CD4-positive, alpha-beta T cell (primary cell): Measurements from ENCODE around the gene MPPED2. TPM values are rescaled to one million over a fixed set of nuclear protein-coding genes. Genes with fewer than 3 reads are reported as not detected.

Experiments
- ATAC-seq: fragments of 200-7000 bp; cut with Tn5 transposase; one replicate; pipeline ENCODE4 v1.10.0; 2022; ENCODE audit warnings: mild to moderate bottlenecking; ENCODE audit not compliant: poor library complexity
- CTCF ChIA-PET: fragments of 350-600 bp; sonication (Branson Sonifier 250); formaldehyde crosslinking; loops from one replicate; lab custom pipeline; 2021; ENCODE audit warnings: antibody characterized with exemption, inconsistent platforms; lab: Charles Lee
- POLR2A ChIA-PET: fragments of 350-600 bp; sonication (Branson Sonifier 250); formaldehyde crosslinking; loops from one replicate; lab custom pipeline; 2021; ENCODE audit warnings: antibody characterized with exemption, inconsistent platforms; lab: Charles Lee
- DNase-seq, 14 experiments: peaks; one replicate each; pipeline ENCODE4 v3.0.0-alpha.2; 2013 to 2020; ENCODE audit warnings: mixed read lengths in 2 of 14
- H3K27ac ChIP-seq, 2 donors: one replicate each; pipeline versions ENCODE4 v1.5.1 to v1.7.0; 2013; ENCODE audit warnings: low read length in 2 of 2, low read depth in 1 of 2, mild to moderate bottlenecking in 1 of 2
- H3K27me3 ChIP-seq, 2 experiments: 1 replicate in 1 of 2; 2 replicates in 1 of 2; pipeline versions ENCODE4 v1.6.1 to v1.7.0; 2013; ENCODE audit warnings: low read length in 2 of 2, control low read depth in 1 of 2, mild to moderate bottlenecking in 1 of 2, moderate library complexity in 1 of 2; ENCODE audit not compliant: insufficient read depth in 2 of 2, control insufficient read depth in 1 of 2
- H3K36me3 ChIP-seq: one replicate; pipeline ENCODE4 v1.6.1; 2013; ENCODE audit warnings: low read length, control low read depth; ENCODE audit not compliant: insufficient read depth
- H3K4me1 ChIP-seq: one replicate; pipeline ENCODE4 v1.6.1; 2013; ENCODE audit warnings: low read length, control low read depth; ENCODE audit not compliant: insufficient read depth
- H3K4me3 ChIP-seq: one replicate; pipeline ENCODE4 v1.5.1; 2013; ENCODE audit warnings: mild to moderate bottlenecking, low read length, moderate library complexity
- H3K9me3 ChIP-seq, 2 experiments: 1 replicate in 1 of 2; 2 replicates in 1 of 2; pipeline versions ENCODE4 v1.6.1 to v1.7.0; 2013; ENCODE audit warnings: low read length in 2 of 2, mild to moderate bottlenecking in 2 of 2, control low read depth in 1 of 2, moderate library complexity in 1 of 2; ENCODE audit not compliant: control insufficient read depth in 1 of 2, insufficient read depth in 1 of 2
- H3K27ac Mint-ChIP-seq: one replicate; pipeline ENCODE4 v1.8.0; 2020; ENCODE audit warnings: mixed read lengths
- H3K27me3 Mint-ChIP-seq: one replicate; pipeline ENCODE4 v1.8.0; 2021; ENCODE audit warnings: mixed read lengths
- H3K36me3 Mint-ChIP-seq: one replicate; pipeline ENCODE4 v1.8.0; 2021; ENCODE audit warnings: low read depth, mixed read lengths
- H3K4me1 Mint-ChIP-seq: one replicate; pipeline ENCODE4 v1.8.0; 2021; ENCODE audit warnings: low read depth, mixed read lengths
- H3K4me3 Mint-ChIP-seq: one replicate; pipeline ENCODE4 v1.8.0; 2020; ENCODE audit warnings: mild to moderate bottlenecking, mixed read lengths
- H3K9me3 Mint-ChIP-seq: one replicate; pipeline ENCODE4 v1.8.0; 2020; ENCODE audit warnings: mixed read lengths
- intact Hi-C, 2 experiments: fragments of 100-400 bp; cut with DNase I in 1 of 2; cut with micrococcal nuclease in 1 of 2; formaldehyde crosslinking; loops; one replicate each; pipeline versions ENCODE4 v1.15.1 to v1.9.0; 2023 to 2025; cut with DNase I, micrococcal nuclease
- total RNA-seq, 174 experiments: library from RNA in 2 of 174; stranded (reverse) in 2 of 174; gene quantifications; one replicate each; pipeline ENCODE4 v1.2.3 and lab custom pipeline; 2021 to 2026
- TF ChIP-seq, protein P1 (sequence below): fragments of 200-600 bp; IDR thresholded peaks from one replicate; pipeline ENCODE4 v1.8.0; 2022; ENCODE audit warnings: antibody characterized with exemption, mild to moderate bottlenecking

MPPED2 gene
- total RNA-seq, 2 experiments from 2014 or later: 0.96 to 1.7 TPM

DNA sequence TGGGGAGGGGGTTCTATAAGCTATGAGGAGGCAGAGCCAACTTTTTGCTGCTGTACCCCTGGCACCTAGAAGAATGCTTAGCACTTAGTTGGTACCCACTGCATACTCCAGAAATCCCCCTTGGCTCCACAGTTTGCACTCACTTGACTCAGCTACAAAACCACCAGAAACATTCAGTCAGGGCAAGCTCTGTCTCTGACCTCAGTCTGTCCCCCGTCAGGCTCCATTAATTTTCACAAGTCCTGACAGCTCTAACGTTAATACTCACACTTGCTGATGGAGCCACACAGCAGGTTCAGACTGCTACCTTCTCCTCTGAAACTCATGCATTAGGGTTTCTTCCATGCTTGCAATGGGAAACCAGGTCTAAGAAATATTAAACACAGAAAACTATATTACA lies 81.7 kb downstream of the MPPED2 start:
- H3K27ac Mint-ChIP-seq: no peak overlapping the region
- H3K9me3 Mint-ChIP-seq: no peaks in the 10 kb centered on the region
- H3K36me3 Mint-ChIP-seq: no peaks in the 10 kb centered on the region
- TF ChIP-seq, protein P1, sequence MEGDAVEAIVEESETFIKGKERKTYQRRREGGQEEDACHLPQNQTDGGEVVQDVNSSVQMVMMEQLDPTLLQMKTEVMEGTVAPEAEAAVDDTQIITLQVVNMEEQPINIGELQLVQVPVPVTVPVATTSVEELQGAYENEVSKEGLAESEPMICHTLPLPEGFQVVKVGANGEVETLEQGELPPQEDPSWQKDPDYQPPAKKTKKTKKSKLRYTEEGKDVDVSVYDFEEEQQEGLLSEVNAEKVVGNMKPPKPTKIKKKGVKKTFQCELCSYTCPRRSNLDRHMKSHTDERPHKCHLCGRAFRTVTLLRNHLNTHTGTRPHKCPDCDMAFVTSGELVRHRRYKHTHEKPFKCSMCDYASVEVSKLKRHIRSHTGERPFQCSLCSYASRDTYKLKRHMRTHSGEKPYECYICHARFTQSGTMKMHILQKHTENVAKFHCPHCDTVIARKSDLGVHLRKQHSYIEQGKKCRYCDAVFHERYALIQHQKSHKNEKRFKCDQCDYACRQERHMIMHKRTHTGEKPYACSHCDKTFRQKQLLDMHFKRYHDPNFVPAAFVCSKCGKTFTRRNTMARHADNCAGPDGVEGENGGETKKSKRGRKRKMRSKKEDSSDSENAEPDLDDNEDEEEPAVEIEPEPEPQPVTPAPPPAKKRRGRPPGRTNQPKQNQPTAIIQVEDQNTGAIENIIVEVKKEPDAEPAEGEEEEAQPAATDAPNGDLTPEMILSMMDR: no peak
- DNase-seq (no peak), ATAC-seq (no peak)
- Histone ChIP-seq H3K9me3 (no peaks in the 10 kb centered on the region), H3K36me3 (no peaks in the 10 kb centered on the region), H3K27ac (no peak overlapping the region), H3K27me3 (no peaks in the 10 kb centered on the region), H3K4me3 (no peak overlapping the region), H3K4me1 (no peaks in the 10 kb centered on the region)
- H3K4me3 Mint-ChIP-seq: no peak overlapping the region
- H3K4me1 Mint-ChIP-seq: no peaks in the 10 kb centered on the region
- ChIA-PET POLR2A (no interaction called here), CTCF (no interaction called here)
- intact Hi-C loops: no loop called here
- no peaks in the 10 kb centered on the region for H3K27me3 Mint-ChIP-seq

GRCh38 chr11:30503156-30503555 lies 83.0 kb downstream of the MPPED2 start:
- Mint-ChIP-seq H3K36me3 (no peaks in the 10 kb centered on the region), H3K27ac (no peak overlapping the region), H3K4me3 (no peak overlapping the region), H3K4me1 (no peaks in the 10 kb centered on the region), H3K27me3 (no peaks in the 10 kb centered on the region), H3K9me3 (no peaks in the 10 kb centered on the region)
- H3K4me3 ChIP-seq: no peak overlapping the region
- H3K27ac ChIP-seq: no peak overlapping the region
- ChIA-PET CTCF (no interaction called here), POLR2A (no interaction called here)
- no peak for DNase-seq
- H3K4me1 ChIP-seq: no peaks in the 10 kb centered on the region
- TF ChIP-seq, protein P1: no peak
- ATAC-seq: no peak
- no peaks in the 10 kb centered on the region for H3K9me3 ChIP-seq
- H3K36me3 ChIP-seq: no peaks in the 10 kb centered on the region
- intact Hi-C loops: no loop called here
- H3K27me3 ChIP-seq: no peaks in the 10 kb centered on the region

DNA sequence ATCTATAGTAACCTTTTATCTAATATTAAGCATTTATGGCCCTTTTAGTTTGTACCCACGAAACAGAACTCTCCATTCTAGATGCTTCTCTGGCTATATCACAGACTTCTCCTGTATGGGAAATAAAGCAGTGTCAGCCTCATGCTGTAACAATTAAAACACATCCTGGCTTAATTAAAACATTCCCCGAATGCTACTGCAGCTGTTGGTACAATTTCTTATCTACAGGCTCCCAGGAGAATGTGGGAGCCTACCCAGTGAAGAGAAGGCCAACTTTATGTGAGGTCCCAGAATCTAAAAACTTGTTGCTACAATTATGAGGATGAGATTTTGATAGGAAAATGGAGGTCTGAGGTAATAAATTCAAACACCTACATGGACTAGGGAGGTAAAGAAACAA lies 83.8 kb downstream of the MPPED2 start:
- ATAC-seq (no peak), DNase-seq (no peak)
- Mint-ChIP-seq H3K4me1 (no peaks in the 10 kb centered on the region), H3K9me3 (no peaks in the 10 kb centered on the region), H3K27ac (no peak overlapping the region), H3K36me3 (no peaks in the 10 kb centered on the region), H3K27me3 (no peaks in the 10 kb centered on the region), H3K4me3 (no peak overlapping the region)
- CTCF ChIA-PET: no interaction called here
- TF ChIP-seq, protein P1: no peak
- no peak overlapping the region for H3K27ac ChIP-seq
- POLR2A ChIA-PET: no interaction called here
- no peaks in the 10 kb centered on the region for H3K36me3 ChIP-seq
- H3K27me3 ChIP-seq: no peaks in the 10 kb centered on the region
- intact Hi-C loops: no loop called here
- no peaks in the 10 kb centered on the region for H3K9me3 ChIP-seq
- no peak overlapping the region for H3K4me3 ChIP-seq
- H3K4me1 ChIP-seq: no peaks in the 10 kb centered on the region
